MM.1S (cell line): ENCODE results near the gene CNKSR3.

Source experiments
- CTCF ChIP-seq: fragments of 300-600 bp; sonication (generic); IDR thresholded peaks from 2 replicates; pipeline ENCODE4 v1.5.1; 2016; ENCODE audit warnings: antibody characterized with exemption, low read length, mixed read lengths
- EZH2 ChIP-seq: fragments of 300-600 bp; sonication (generic); optimal IDR thresholded peaks from 2 replicates; pipeline ENCODE3; 2017; ENCODE audit warnings: low read depth, mild to moderate bottlenecking, antibody characterized with exemption, low read length, mixed read lengths

- no peak for TF ChIP-seq CTCF
- no peak for TF ChIP-seq EZH2
These were observed 51.0 kb downstream of the CNKSR3 start for GRCh38 chr6:154459513-154459912.
